Spinal cord (tissue), 10 donors: ENCODE data around the gene ZC3H12A. TPM values are rescaled to one million over a fixed set of nuclear protein-coding genes. Genes with fewer than 3 reads are reported as not detected.

Experiments used
- DNase-seq, 6 donors: peaks; one replicate each; pipeline versions ENCODE4 v3.0.0 to v3.0.0-alpha.2; 2013 to 2015; ENCODE audit warnings: low spot score in 6 of 6, low read depth in 4 of 6
- H3K27ac ChIP-seq: one replicate; pipeline ENCODE4 v1.5.1; 2013; ENCODE audit warnings: low read depth, low read length, control low read depth
- H3K27me3 ChIP-seq: one replicate; pipeline ENCODE4 v1.6.1; 2013; ENCODE audit warnings: low read length; ENCODE audit not compliant: control insufficient read depth, insufficient read depth
- H3K36me3 ChIP-seq: one replicate; pipeline ENCODE4 v1.6.1; 2013; ENCODE audit warnings: low read length; ENCODE audit not compliant: control insufficient read depth, insufficient read depth
- H3K4me1 ChIP-seq: one replicate; pipeline ENCODE4 v1.6.1; 2013; ENCODE audit warnings: low read length; ENCODE audit not compliant: control insufficient read depth, insufficient read depth
- H3K4me3 ChIP-seq: one replicate; pipeline ENCODE4 v1.5.1; 2013; ENCODE audit warnings: low read depth, low read length, control low read depth
- H3K9me3 ChIP-seq: one replicate; pipeline ENCODE4 v1.6.1; 2013; ENCODE audit warnings: low read length; ENCODE audit not compliant: control insufficient read depth, insufficient read depth
- WGBS: methylation state at CpG from one replicate; pipeline ENCODE4 v1.1.5; 2013; ENCODE audit warnings: missing lambda C conversion rate; ENCODE audit not compliant: insufficient coverage; 5-methylcytosine and 5-hydroxymethylcytosine counted together
- polyA plus RNA-seq, 2 donors: library from polyadenylated mRNA; unstranded; fragments of 120-200 nt; gene quantifications; one replicate each; pipeline ENCODE4 v1.2.1, GENCODE V29; 2013; ENCODE audit not compliant: insufficient read length in 2 of 2
- total RNA-seq, 2 donors: library from RNA; depleted of rRNA in 1 of 2; stranded (reverse); fragments of 120-200 nt in 1 of 2; fragments of >200 nt in 1 of 2; gene quantifications; one replicate each; pipeline versions ENCODE4 v1.2.3 to v1.2.4, GENCODE V29; 2013 to 2014
- donor health status: healthy.

The ZC3H12A gene
- total and polyA plus RNA-seq, 4 donors: 0.65 to 2.4 (median 1.2) TPM

DNA sequence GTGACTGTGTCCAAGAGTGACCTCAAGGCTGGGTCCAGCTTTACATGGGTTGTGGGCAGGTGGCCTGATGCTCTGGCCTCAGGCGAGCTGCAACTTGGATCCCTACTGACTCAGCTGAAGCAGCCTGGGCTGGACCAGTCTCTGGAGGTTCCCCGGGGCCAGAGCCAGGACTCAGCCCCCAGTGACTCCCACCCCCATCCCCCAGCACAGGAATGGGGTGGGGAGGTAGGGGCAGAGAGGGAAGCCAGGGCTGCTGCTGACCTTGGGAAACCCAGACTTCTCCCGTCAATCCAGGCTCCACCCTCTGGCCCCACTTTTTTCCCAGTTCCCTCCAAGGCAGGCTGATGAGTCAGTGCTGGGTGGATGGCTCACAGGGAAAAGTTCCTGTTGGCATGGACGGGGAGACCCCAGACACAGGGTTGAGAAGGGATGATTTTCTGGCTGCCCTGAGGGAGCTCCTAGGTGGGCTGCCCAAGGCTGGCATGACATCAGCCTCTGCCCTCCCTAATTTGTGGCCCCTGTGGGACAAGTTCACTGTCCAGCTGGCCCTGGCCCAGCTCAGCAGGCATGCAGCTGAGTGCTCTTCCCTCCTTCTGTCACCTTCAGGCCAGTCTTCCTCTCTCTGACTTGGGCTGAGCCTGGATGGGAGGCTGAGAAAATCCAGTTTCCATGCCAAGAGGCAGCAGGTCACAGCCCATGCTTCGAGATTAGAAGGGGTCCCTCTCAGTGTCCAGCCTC, 2.2 kb downstream of the ZC3H12A start:
- H3K27ac ChIP-seq: no peak overlapping the region
- no peak for DNase-seq
- H3K27me3 ChIP-seq: peaks cover 12% of the 10 kb centered on the region
- WGBS: 60% methylated on average over 2 of the region's 5 CpGs
- H3K4me1 ChIP-seq: peaks cover 60% of the 10 kb centered on the region
- H3K9me3 ChIP-seq: no peaks in the 10 kb centered on the region
- no peak overlapping the region for H3K4me3 ChIP-seq
- H3K36me3 ChIP-seq: peaks cover 42% of the 10 kb centered on the region

GRCh38 chr1:37477198-37477931, 3.0 kb downstream of the ZC3H12A start:
- Histone ChIP-seq H3K4me1 (peaks cover 53% of the 10 kb centered on the region), H3K4me3 (no peak overlapping the region), H3K9me3 (no peaks in the 10 kb centered on the region), H3K27ac (no peak overlapping the region), H3K27me3 (peaks cover 12% of the 10 kb centered on the region), H3K36me3 (peaks cover 49% of the 10 kb centered on the region)
- 72% methylated on average over 4 of the region's 10 CpGs for WGBS
- peak in 2 of 6 donors; percentile 21 to 28 for DNase-seq

GRCh38 chr1:37477946-37478345, 3.6 kb downstream of the ZC3H12A start:
- WGBS: 96% methylated on average over 5 of the region's 5 CpGs
- DNase-seq: no peak
- H3K36me3 ChIP-seq: peaks cover 55% of the 10 kb centered on the region
- no peak overlapping the region for H3K4me3 ChIP-seq
- no peak overlapping the region for H3K27ac ChIP-seq
- peaks cover 49% of the 10 kb centered on the region for H3K4me1 ChIP-seq
- no peaks in the 10 kb centered on the region for H3K9me3 ChIP-seq
- peaks cover 9% of the 10 kb centered on the region for H3K27me3 ChIP-seq

DNA sequence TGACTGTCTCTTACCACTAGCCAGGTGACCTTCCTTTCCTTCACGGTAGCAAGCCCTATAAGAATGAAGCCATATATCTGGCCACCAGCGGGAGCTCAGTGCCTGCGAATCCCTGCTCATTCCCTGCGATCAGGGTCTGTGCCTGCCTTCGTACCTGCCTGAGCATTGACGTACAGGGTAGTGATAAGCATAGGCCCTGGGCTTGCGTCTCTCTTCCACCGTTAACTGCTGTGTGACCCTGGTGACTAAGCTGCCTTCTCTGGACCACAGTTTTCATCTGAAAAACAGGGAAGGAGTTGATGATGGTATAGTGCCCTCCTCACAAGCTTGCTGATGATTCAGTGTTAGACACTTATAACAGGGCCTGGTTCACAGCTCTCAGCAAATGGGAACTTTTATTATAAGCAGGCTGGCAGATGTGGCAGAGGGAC, 4.1 kb downstream of the ZC3H12A start:
- H3K9me3 ChIP-seq: no peaks in the 10 kb centered on the region
- peaks cover 9% of the 10 kb centered on the region for H3K27me3 ChIP-seq
- H3K4me3 ChIP-seq: no peak overlapping the region
- no peak overlapping the region for H3K27ac ChIP-seq
- no peak for DNase-seq
- peaks cover 46% of the 10 kb centered on the region for H3K4me1 ChIP-seq
- peaks cover 60% of the 10 kb centered on the region for H3K36me3 ChIP-seq
- 96% methylated on average over 7 of the region's 8 CpGs for WGBS

GRCh38 chr1:37478890-37479254, 4.5 kb downstream of the ZC3H12A start:
- Histone ChIP-seq H3K4me1 (peaks cover 42% of the 10 kb centered on the region), H3K36me3 (peaks cover 65% of the 10 kb centered on the region), H3K9me3 (no peaks in the 10 kb centered on the region), H3K4me3 (no peak overlapping the region), H3K27me3 (peaks cover 9% of the 10 kb centered on the region), H3K27ac (no peak overlapping the region)
- 100% methylated on average over 2 of the region's 3 CpGs for WGBS
- DNase-seq: no peak

- Histone ChIP-seq H3K4me3 (no peak overlapping the region), H3K27me3 (peaks cover 9% of the 10 kb centered on the region), H3K27ac (no peak overlapping the region), H3K4me1 (peaks cover 39% of the 10 kb centered on the region), H3K9me3 (no peaks in the 10 kb centered on the region), H3K36me3 (peaks cover 70% of the 10 kb centered on the region)
- 62% methylated on average over 17 of the region's 22 CpGs for WGBS
- no peak for DNase-seq
Measured at GRCh38 chr1:37479255-37480124, 5.1 kb downstream of the ZC3H12A start.

DNA sequence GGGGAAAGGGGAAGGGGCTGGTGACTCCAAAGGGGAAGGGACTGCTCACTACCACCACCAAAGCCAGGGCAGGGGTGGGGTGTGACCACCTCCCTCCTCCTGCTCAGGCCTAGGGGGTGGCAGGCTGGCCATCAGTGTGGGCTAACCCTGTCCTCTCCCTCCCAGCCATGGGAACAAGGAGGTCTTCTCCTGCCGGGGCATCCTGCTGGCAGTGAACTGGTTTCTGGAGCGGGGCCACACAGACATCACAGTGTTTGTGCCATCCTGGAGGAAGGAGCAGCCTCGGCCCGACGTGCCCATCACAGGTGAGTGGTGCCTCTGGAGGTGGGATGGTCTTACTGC, 5.7 kb downstream of the ZC3H12A start:
- peaks cover 34% of the 10 kb centered on the region for H3K4me1 ChIP-seq
- peaks cover 4% of the 10 kb centered on the region for H3K27me3 ChIP-seq
- 91% methylated on average over 5 of the region's 5 CpGs for WGBS
- no peak overlapping the region for H3K4me3 ChIP-seq
- no peaks in the 10 kb centered on the region for H3K9me3 ChIP-seq
- peaks cover 74% of the 10 kb centered on the region for H3K36me3 ChIP-seq
- H3K27ac ChIP-seq: no peak overlapping the region
- no peak for DNase-seq

- peaks cover 76% of the 10 kb centered on the region for H3K36me3 ChIP-seq
- peaks cover 28% of the 10 kb centered on the region for H3K4me1 ChIP-seq
- H3K27ac ChIP-seq: no peak overlapping the region
- H3K4me3 ChIP-seq: no peak overlapping the region
- no peaks in the 10 kb centered on the region for H3K9me3 ChIP-seq
- no peak for DNase-seq
- WGBS: 89% methylated on average over 8 of the region's 10 CpGs
- no peaks in the 10 kb centered on the region for H3K27me3 ChIP-seq
Measured at GRCh38 chr1:37480581-37481288, 6.4 kb downstream of the ZC3H12A start.
